SK-N-MC (cell line): ENCODE data around the gene ME2.
"Not testable (repeated sequence)": the region's sequence is repeated elsewhere in the genome, so short reads cannot be mapped to it uniquely, and the experiment has no call there.

Experiments
- DNase-seq: peaks from one replicate; pipeline ENCODE4 v3.0.0-alpha.2; 2011; ENCODE audit warnings: low read depth, low spot score
- H3K27ac ChIP-seq: fragments of 200-600 bp; sonication (generic); 2 replicates; pipeline ENCODE4 v1.5.1; 2016; ENCODE audit warnings: mixed run types
- H3K36me3 ChIP-seq: fragments of 200-600 bp; sonication (generic); 2 replicates; pipeline ENCODE4 v1.6.1; 2017; ENCODE audit warnings: antibody characterized with exemption, low read length, mixed read lengths; ENCODE audit not compliant: insufficient read depth
- H3K4me3 ChIP-seq: fragments of 200-600 bp; sonication (generic); 2 replicates; pipeline ENCODE4 v1.5.1; 2016
- H3K9ac ChIP-seq: fragments of 200-600 bp; sonication (generic); 2 replicates; pipeline ENCODE4 v1.8.0; 2017; ENCODE audit warnings: mixed run types, mixed read lengths; ENCODE audit not compliant: insufficient read length
- H3K9me3 ChIP-seq: fragments of 200-600 bp; sonication (generic); 2 replicates; pipeline ENCODE4 v1.6.1; 2017; ENCODE audit warnings: low read depth, mild to moderate bottlenecking, antibody characterized with exemption, low read length, moderate library complexity, mixed read lengths
- EZH2 ChIP-seq: fragments of 200-600 bp; sonication (generic); IDR thresholded peaks from one replicate; pipeline ENCODE4 v1.6.1; 2017; ENCODE audit warnings: antibody characterized with exemption
- FOXP2 ChIP-seq: optimal IDR thresholded peaks from 2 replicates; pipeline ENCODE3; 2011; ENCODE audit warnings: mild to moderate bottlenecking, moderate library complexity; ENCODE audit not compliant: insufficient read depth; ENCODE audit errors: extremely low read length, control extremely low read depth
- POLR2AphosphoS5 ChIP-seq: IDR thresholded peaks from 2 replicates; pipeline ENCODE4 v1.6.1; 2012; ENCODE audit warnings: mild to moderate bottlenecking, low read depth, low read length, borderline replicate concordance

Gene ME2

DNA sequence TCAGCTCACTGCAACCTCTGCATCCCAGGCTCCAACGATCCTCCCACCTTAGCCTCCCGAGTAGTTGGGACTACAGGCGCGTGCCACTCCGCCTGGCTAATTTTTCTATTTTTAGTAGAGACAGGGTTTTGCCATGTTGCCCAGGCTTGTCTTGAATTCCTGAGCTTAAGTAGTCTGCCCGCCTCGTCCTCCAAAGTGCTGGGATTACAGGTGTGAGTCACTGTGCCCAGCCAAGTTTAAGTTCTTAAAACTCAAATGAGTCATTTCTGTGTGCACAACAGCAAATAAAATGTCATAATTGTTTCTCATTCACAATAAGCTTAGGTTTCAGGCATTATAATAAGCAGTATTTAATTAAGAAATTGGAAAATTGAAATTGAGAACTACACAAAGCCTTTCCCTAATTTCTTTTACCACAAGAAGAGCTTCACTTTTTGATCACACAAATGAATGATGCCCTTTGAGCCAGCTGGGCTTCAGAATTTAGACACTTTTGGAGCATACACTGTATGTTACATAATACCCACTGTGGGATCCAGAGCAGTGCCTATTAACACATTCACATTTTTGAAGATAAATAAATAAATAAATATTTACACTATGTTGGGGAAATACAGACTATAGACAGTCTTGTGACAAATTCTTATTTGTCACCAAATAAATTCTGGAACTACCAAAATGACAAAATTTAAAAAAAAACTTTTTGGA is 8.6 kb upstream of the ME2 start:
- Histone ChIP-seq H3K27ac (no peak overlapping the region), H3K36me3 (no peaks in the 10 kb centered on the region), H3K4me3 (no peak overlapping the region), H3K9ac (no peak overlapping the region), H3K9me3 (no peaks in the 10 kb centered on the region)
- TF ChIP-seq FOXP2 (no peak), POLR2AphosphoS5 (no peak), EZH2 (no peak)
- no peak for DNase-seq

- no peak for DNase-seq
- TF ChIP-seq POLR2AphosphoS5 (no peak), EZH2 (no peak), FOXP2 (no peak)
- Histone ChIP-seq H3K9me3 (no peaks in the 10 kb centered on the region), H3K36me3 (no peaks in the 10 kb centered on the region), H3K4me3 (no peak overlapping the region), H3K9ac (no peak overlapping the region), H3K27ac (no peak overlapping the region)
Observed at GRCh38 chr18:50871846-50872245, 7.1 kb upstream of the ME2 start.

DNA sequence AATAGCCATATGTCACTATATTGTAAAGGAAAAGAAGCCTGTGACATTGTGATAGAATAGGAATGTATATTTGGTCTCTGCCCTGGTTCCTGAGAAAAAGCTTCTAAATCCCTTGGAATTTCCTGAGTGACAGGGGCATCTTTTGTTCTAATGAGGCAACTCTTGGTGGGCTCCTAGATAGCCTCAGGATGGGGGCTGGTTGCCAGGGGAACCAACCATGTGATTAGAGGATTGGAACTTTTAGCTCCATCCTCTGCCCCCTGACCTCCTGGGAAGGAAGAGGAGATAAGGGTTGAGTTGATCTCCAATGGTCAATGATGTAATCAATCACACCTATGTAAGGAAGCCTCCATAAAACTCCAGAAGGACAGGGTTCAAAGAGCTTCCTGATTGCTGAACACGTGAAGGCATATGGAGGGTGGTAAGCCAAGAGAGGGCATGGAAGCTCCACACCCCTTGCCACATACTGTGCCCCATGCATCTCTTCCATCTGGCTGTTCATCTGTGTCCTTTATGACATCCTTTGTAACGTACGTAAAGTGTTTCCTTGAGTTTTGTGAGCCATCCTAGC is 2.9 kb upstream of the ME2 start:
- H3K4me3 ChIP-seq: no peak overlapping the region
- no peak for DNase-seq
- TF ChIP-seq POLR2AphosphoS5 (no peak), EZH2 (no peak), FOXP2 (no peak)

DNA sequence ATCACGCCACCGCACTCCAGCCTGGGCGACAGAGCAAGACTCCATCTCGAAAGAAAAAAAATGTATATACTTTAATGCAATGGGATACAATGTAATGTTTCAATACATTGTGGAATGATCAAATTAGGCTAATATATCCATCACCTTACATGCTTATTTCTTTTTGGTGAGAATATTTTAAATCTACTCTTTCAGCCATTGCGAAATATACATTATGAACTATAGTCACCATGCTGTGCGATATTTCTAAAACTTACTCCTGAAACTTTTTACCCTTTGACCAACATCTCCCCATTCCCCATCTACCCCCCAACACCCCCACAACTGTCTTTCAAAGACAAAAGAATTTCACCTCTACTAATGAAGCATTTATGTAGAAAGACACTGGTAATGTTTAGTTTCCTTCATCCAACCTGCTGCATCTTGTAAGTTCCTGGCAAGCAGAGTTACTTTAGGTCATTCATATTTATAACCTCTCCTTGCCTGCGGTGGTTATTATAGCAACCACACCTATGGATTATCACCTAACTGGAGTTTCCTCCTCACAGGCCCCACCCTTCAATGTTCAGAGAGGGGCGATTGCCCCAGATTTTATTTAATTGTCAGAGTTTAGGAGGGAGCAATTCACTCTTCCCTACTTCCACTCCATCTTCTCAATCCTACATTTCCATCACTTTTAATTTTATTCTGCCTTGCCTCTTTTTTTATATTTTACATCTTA is 1.2 kb upstream of the ME2 start:
- no peak for DNase-seq
- H3K9ac ChIP-seq: no peak overlapping the region

More for the DNA sequence above, 2.9 kb upstream of the ME2 start:
- H3K36me3 ChIP-seq: no peaks in the 10 kb centered on the region
- no peak overlapping the region for H3K9ac ChIP-seq
- no peak overlapping the region for H3K27ac ChIP-seq
- H3K9me3 ChIP-seq: no peaks in the 10 kb centered on the region

GRCh38 chr18:50879302-50880118 is 592 bp downstream of the ME2 start:
- peak overlapping the region; percentile 91 for H3K4me3 ChIP-seq
- no peak overlapping the region for H3K27ac ChIP-seq
- DNase-seq: no peak
- H3K9me3 ChIP-seq: no peaks in the 10 kb centered on the region
- no peak for TF ChIP-seq FOXP2
- no peak for TF ChIP-seq POLR2AphosphoS5
- TF ChIP-seq EZH2: no peak
- no peaks in the 10 kb centered on the region for H3K36me3 ChIP-seq
- H3K9ac ChIP-seq: peak overlapping the region; percentile 71

More for the DNA sequence above, 1.2 kb upstream of the ME2 start:
- Histone ChIP-seq H3K9me3 (no peaks in the 10 kb centered on the region), H3K4me3 (peak overlapping the region; percentile 91), H3K27ac (no peak overlapping the region), H3K36me3 (no peaks in the 10 kb centered on the region)
- TF ChIP-seq EZH2 (no peak), POLR2AphosphoS5 (no peak), FOXP2 (no peak)

GRCh38 chr18:50880119-50880465 is 1.2 kb downstream of the ME2 start:
- no peak for DNase-seq
- Histone ChIP-seq H3K4me3 (peak overlapping the region; percentile 91), H3K27ac (no peak overlapping the region), H3K9ac (peak overlapping the region; percentile 71), H3K36me3 (no peaks in the 10 kb centered on the region), H3K9me3 (no peaks in the 10 kb centered on the region)
- TF ChIP-seq POLR2AphosphoS5 (no peak), FOXP2 (no peak), EZH2 (no peak)

DNA sequence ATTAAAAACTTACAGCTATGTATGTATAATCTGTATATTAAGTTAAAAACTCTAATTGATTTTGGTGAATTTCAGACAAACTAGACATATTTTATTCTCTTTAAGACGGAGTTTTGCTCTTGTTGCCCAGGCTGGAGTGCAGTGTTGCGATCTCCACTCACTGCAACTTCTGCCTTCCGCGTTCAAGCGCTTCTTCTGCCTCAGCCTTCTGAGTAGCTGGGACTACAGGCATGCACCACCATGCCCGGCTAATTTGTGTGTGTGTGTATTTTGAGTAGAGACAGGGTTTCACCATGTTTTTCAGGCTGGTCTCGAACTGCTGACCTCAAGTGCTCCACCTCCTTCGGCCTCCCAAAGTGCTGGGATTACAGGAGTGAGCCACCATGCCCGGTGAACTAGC is 2.0 kb downstream of the ME2 start:
- not testable (repeated sequence) for H3K27ac ChIP-seq, H3K9ac ChIP-seq, DNase-seq, H3K36me3 ChIP-seq, H3K4me3 ChIP-seq, H3K9me3 ChIP-seq

DNA sequence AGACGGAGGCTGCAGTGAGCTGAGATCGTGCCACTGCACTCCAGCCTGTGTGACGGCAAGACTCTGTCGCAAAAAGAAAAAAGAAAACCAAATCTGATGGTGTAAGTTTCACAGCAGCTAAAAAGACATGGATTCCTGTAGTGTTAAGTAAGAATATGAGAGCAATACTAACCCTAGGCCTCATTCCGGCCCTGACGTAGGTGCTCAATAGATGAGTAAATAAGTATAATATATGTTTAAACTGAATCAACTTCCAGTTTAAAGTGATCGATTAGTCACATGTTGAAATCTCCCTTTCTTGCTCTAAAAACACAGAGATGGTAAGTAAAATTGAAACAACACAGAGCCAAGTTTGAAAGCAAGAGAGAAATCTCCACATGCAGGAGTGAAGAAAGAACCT is 8.0 kb downstream of the ME2 start:
- H3K27ac ChIP-seq: no peak overlapping the region
- DNase-seq: no peak
- H3K9me3 ChIP-seq: peaks cover 4% of the 10 kb centered on the region; the same call in 1 of the 2 replicates
- H3K4me3 ChIP-seq: no peak overlapping the region
- TF ChIP-seq EZH2 (no peak), POLR2AphosphoS5 (no peak), FOXP2 (no peak)
- no peak overlapping the region for H3K9ac ChIP-seq
- H3K36me3 ChIP-seq: peaks cover 17% of the 10 kb centered on the region
